ENCODE data around the gene MCCD1. TPM values are rescaled to one million over a fixed set of nuclear protein-coding genes. Genes with fewer than 3 reads are reported as not detected.

Gene MCCD1
- total RNA-seq, 1 donor from 2014 or later, result not detected

GRCh38 chr6:31569861-31570536 is 41.2 kb downstream of the MCCD1 start:
- no peak for DNase-seq (ENCODE audit: low read depth in 2 of 2)

- no peak for DNase-seq (ENCODE audit: low read depth in 2 of 2)
Measured at GRCh38 chr6:31572041-31572911, 43.5 kb downstream of the MCCD1 start, which contains the start of gene LTA. TSS of gene LTA (plus strand) at chr6:31572289. CDS start at chr6:31572743, 454 bp downstream.

GRCh38 chr6:31573239-31574105 is 44.7 kb downstream of the MCCD1 start:
- no peak for DNase-seq (ENCODE audit: low read depth in 2 of 2)

- DNase-seq (ENCODE audit: low read depth in 2 of 2), result no peak
Measured at GRCh38 chr6:31574106-31575061, 45.6 kb downstream of the MCCD1 start.

- DNase-seq (ENCODE audit: low read depth in 2 of 2), result no peak
Measured at GRCh38 chr6:31575335-31575901, 46.7 kb downstream of the MCCD1 start, which contains the start of gene TNF. TSS of gene TNF (plus strand) at chr6:31575565. CDS start at chr6:31575742, 177 bp downstream.

- no peak for DNase-seq (ENCODE audit: low read depth in 2 of 2)
Measured at GRCh38 chr6:31575952-31576685, 47.4 kb downstream of the MCCD1 start.

GRCh38 chr6:31576897-31577578 is 48.3 kb downstream of the MCCD1 start:
- DNase-seq (ENCODE audit: low read depth in 2 of 2), result no peak

GRCh38 chr6:31577579-31577966 is 48.8 kb downstream of the MCCD1 start:
- DNase-seq (ENCODE audit: low read depth in 2 of 2), result no peak

- peak; percentile 11 to 23 for DNase-seq (ENCODE audit: low read depth in 2 of 2)
Measured at GRCh38 chr6:31578184-31579118, 49.7 kb downstream of the MCCD1 start.

GRCh38 chr6:31579119-31579505 is 50.4 kb downstream of the MCCD1 start:
- DNase-seq (ENCODE audit: low read depth in 2 of 2), result no peak

Other genes starting within 250 kb of the MCCD1 start
- 153 and 307 TPM in 2 replicates for gene HLA-B, start 171.8 kb upstream of the MCCD1 start, total RNA-seq
- gene MICA, start 125.4 kb upstream of the MCCD1 start, total RNA-seq, result 15.3 and 31.4 TPM in 2 replicates
- 5.0 and 9.8 TPM in 2 replicates for gene MICB, start 30.8 kb upstream of the MCCD1 start, total RNA-seq
- 180 and 306 TPM in 2 replicates for gene DDX39B, start 13.0 kb downstream of the MCCD1 start, total RNA-seq
- gene ATP6V1G2, start 17.6 kb downstream of the MCCD1 start, total RNA-seq, result 0.20 and 0.22 TPM in 2 replicates
- 17.9 and 23.0 TPM in 2 replicates for gene NFKBIL1, start 18.6 kb downstream of the MCCD1 start, total RNA-seq
- gene LTA, start 43.3 kb downstream of the MCCD1 start, total RNA-seq, result not detected in 2 replicates
- gene TNF, start 46.6 kb downstream of the MCCD1 start, total RNA-seq, result not detected in 2 replicates
- gene LTB, start 53.5 kb downstream of the MCCD1 start, total RNA-seq, result 6.7 and 9.2 TPM in 2 replicates
- not detected in 2 replicates for gene LST1, start 57.3 kb downstream of the MCCD1 start, total RNA-seq
- not detected in 2 replicates for gene NCR3, start 64.0 kb downstream of the MCCD1 start, total RNA-seq
- gene AIF1, start 86.3 kb downstream of the MCCD1 start, total RNA-seq, result not detected in 2 replicates
- gene PRRC2A, start 91.8 kb downstream of the MCCD1 start, total RNA-seq, result 19.4 and 27.2 TPM in 2 replicates
- 88.3 and 111 TPM in 2 replicates for gene BAG6, start 123.7 kb downstream of the MCCD1 start, total RNA-seq
- gene APOM, start 126.9 kb downstream of the MCCD1 start, total RNA-seq, result 0.22 and 0.40 TPM in 2 replicates
- 15.5 and 24.0 TPM in 2 replicates for gene C6orf47, start 131.8 kb downstream of the MCCD1 start, total RNA-seq
- 8.5 and 12.1 TPM in 2 replicates for gene GPANK1, start 136.0 kb downstream of the MCCD1 start, total RNA-seq
- gene CSNK2B, start 137.1 kb downstream of the MCCD1 start, total RNA-seq, result 64.1 and 67.6 TPM in 2 replicates
- gene LY6G5B, start 141.0 kb downstream of the MCCD1 start, total RNA-seq, result 0.44 and 1.2 TPM in 2 replicates
- 1.4 and 1.7 TPM in 2 replicates for gene LY6G5C, start 152.1 kb downstream of the MCCD1 start, total RNA-seq
- gene ABHD16A, start 174.4 kb downstream of the MCCD1 start, total RNA-seq, result 41.2 and 69.8 TPM in 2 replicates
- not detected in 2 replicates for gene LY6G6F, start 177.9 kb downstream of the MCCD1 start, total RNA-seq
- gene LY6G6D, start 186.4 kb downstream of the MCCD1 start, total RNA-seq, result not detected in 2 replicates
- gene LY6G6C, start 192.8 kb downstream of the MCCD1 start, total RNA-seq, result not detected in 2 replicates
- not detected in 2 replicates for gene MPIG6B, start 194.4 kb downstream of the MCCD1 start, total RNA-seq
- 109 and 159 TPM in 2 replicates for gene DDAH2, start 200.3 kb downstream of the MCCD1 start, total RNA-seq
- gene CLIC1, start 207.6 kb downstream of the MCCD1 start, total RNA-seq, result 469 and 552 TPM in 2 replicates
- gene MSH5, start 211.0 kb downstream of the MCCD1 start, total RNA-seq, result 1.4 and 2.6 TPM in 2 replicates
- gene SAPCD1, start 233.7 kb downstream of the MCCD1 start, total RNA-seq, result 1.6 and 2.0 TPM in 2 replicates
- gene VWA7, start 248.4 kb downstream of the MCCD1 start, total RNA-seq, result under 0.01 and 0.40 TPM in 2 replicates